Breast epithelium (tissue), 4 donors: ENCODE data around the gene NOVA1. TPM values are rescaled to one million over a fixed set of nuclear protein-coding genes. Genes with fewer than 3 reads are reported as not detected.
A peak's percentile ranks its signal among the peaks of the same experiment; 100 is the strongest.

Experiments
- DNase-seq, 2 donors: peaks; one replicate each; pipeline ENCODE4 v3.0.0-alpha.2; 2019; ENCODE audit warnings: low spot score in 2 of 2
- H3K27ac ChIP-seq, 2 donors: fragments of 200-600 bp; sonication (generic) in 1 of 2; one replicate each; pipeline ENCODE4 v1.5.1; 2016 to 2019; ENCODE audit warnings: mild to moderate bottlenecking in 1 of 2
- H3K27me3 ChIP-seq, 2 donors: fragments of 200-600 bp; sonication (generic) in 1 of 2; one replicate each; pipeline versions ENCODE4 v1.5.1 to v1.6.0; 2017 to 2019; ENCODE audit warnings: control low read depth in 1 of 2, mild to moderate bottlenecking in 1 of 2
- H3K36me3 ChIP-seq: fragments of 200-600 bp; one replicate; pipeline ENCODE4 v1.5.1; 2019
- H3K4me1 ChIP-seq, 2 donors: fragments of 200-600 bp; sonication (generic); one replicate each; pipeline ENCODE4 v1.5.1; 2016 to 2019; ENCODE audit warnings: control low read depth in 1 of 2
- H3K4me3 ChIP-seq, 3 donors: fragments of 200-600 bp; sonication (generic); 1 replicate in 2 of 3; 2 replicates in 1 of 3; pipeline ENCODE4 v1.5.1; 2016 to 2019; ENCODE audit warnings: mild to moderate bottlenecking in 3 of 3, moderate library complexity in 2 of 3
- H3K9me3 ChIP-seq, 2 donors: fragments of 200-600 bp; sonication (generic) in 1 of 2; one replicate each; pipeline ENCODE4 v1.5.1; 2016 to 2019; ENCODE audit warnings: control low read depth in 1 of 2
- CTCF ChIP-seq, 3 donors: fragments of 450-650 bp; IDR thresholded peaks; one replicate each; pipeline ENCODE4 v1.5.1; 2016 to 2017; ENCODE audit warnings: antibody characterized with exemption in 3 of 3, mild to moderate bottlenecking in 3 of 3, moderate library complexity in 3 of 3
- POLR2A ChIP-seq: fragments of 450-650 bp; IDR thresholded peaks from one replicate; pipeline ENCODE4 v1.6.1; 2016; ENCODE audit warnings: antibody characterized with exemption, mild to moderate bottlenecking, moderate library complexity
- POLR2AphosphoS5 ChIP-seq, 3 donors: sonication (generic); formaldehyde crosslinking; IDR thresholded peaks; one replicate each; pipeline ENCODE4 v1.6.1; 2017; ENCODE audit warnings: antibody characterized with exemption in 3 of 3
- intact Hi-C: fragments of 100-400 bp; cut with DNase I; formaldehyde crosslinking; loops from one replicate; pipeline ENCODE4 v1.15.1; 2023; ENCODE audit warnings: low total_unique reads
- total RNA-seq, 3 donors: library from RNA; depleted of rRNA; stranded (reverse); fragments of >200 nt; gene quantifications; one replicate each; pipeline ENCODE4 v1.1.0, GENCODE V29; 2016

Gene NOVA1
- total RNA-seq, 3 donors from 2014 or later = 58.9 to 72.0 (median 59.0) TPM

GRCh38 chr14:26602902-26603301, 5.1 kb upstream of the NOVA1 start:
- no peak for DNase-seq
- H3K36me3 ChIP-seq = no peaks in the 10 kb centered on the region
- no peak for TF ChIP-seq POLR2A
- no peaks in the 10 kb centered on the region for H3K4me1 ChIP-seq
- no peak overlapping the region for H3K4me3 ChIP-seq
- no peak overlapping the region for H3K27ac ChIP-seq
- no peaks in the 10 kb centered on the region for H3K27me3 ChIP-seq
- intact Hi-C loops = no loop called here
- H3K9me3 ChIP-seq = no peaks in the 10 kb centered on the region

- Histone ChIP-seq H3K36me3 (no peaks in the 10 kb centered on the region), H3K27me3 (no peaks in the 10 kb centered on the region), H3K4me3 (no peak overlapping the region), H3K4me1 (no peaks in the 10 kb centered on the region), H3K27ac (no peak overlapping the region), H3K9me3 (no peaks in the 10 kb centered on the region)
- TF ChIP-seq CTCF (IDR thresholded peaks at IDR 0.05) = no peak
- no peak for TF ChIP-seq POLR2A
- TF ChIP-seq POLR2AphosphoS5 (IDR thresholded peaks at IDR 0.05) = no peak
- intact Hi-C loops = no loop called here
- no peak for DNase-seq
Measured at GRCh38 chr14:26601856-26602255, 4.0 kb upstream of the NOVA1 start.

- intact Hi-C loops = no loop called here
- H3K9me3 ChIP-seq = no peaks in the 10 kb centered on the region
- TF ChIP-seq CTCF (IDR thresholded peaks at IDR 0.05) = no peak
- no peak for TF ChIP-seq POLR2A
- TF ChIP-seq POLR2AphosphoS5 (IDR thresholded peaks at IDR 0.05) = no peak
- H3K4me1 ChIP-seq = no peaks in the 10 kb centered on the region
- no peaks in the 10 kb centered on the region for H3K27me3 ChIP-seq
- peak overlapping the region; percentile 68 to 91 (median 78) for H3K4me3 ChIP-seq
- H3K27ac ChIP-seq = peak overlapping the region; percentile 84 to 97
- no peaks in the 10 kb centered on the region for H3K36me3 ChIP-seq
- DNase-seq = no peak
Measured at GRCh38 chr14:26599291-26599690, 1.5 kb upstream of the NOVA1 start.

- Histone ChIP-seq H3K4me3 (peak overlapping the region; percentile 68 to 91 (median 78)), H3K9me3 (no peaks in the 10 kb centered on the region), H3K36me3 (no peaks in the 10 kb centered on the region), H3K27me3 (no peaks in the 10 kb centered on the region), H3K4me1 (no peaks in the 10 kb centered on the region), H3K27ac (peak overlapping the region; percentile 84 to 97)
- intact Hi-C loops = no loop called here
- TF ChIP-seq POLR2A = no peak
- no peak for TF ChIP-seq CTCF (IDR thresholded peaks at IDR 0.05)
- no peak for TF ChIP-seq POLR2AphosphoS5 (IDR thresholded peaks at IDR 0.05)
- no peak for DNase-seq
Measured at GRCh38 chr14:26598672-26599131, 869 bp upstream of the NOVA1 start.

GRCh38 chr14:26598081-26598671, 343 bp upstream of the NOVA1 start:
- H3K27me3 ChIP-seq = no peaks in the 10 kb centered on the region
- peak overlapping the region; percentile 68 to 91 (median 78) for H3K4me3 ChIP-seq
- H3K4me1 ChIP-seq = no peaks in the 10 kb centered on the region
- TF ChIP-seq CTCF (IDR thresholded peaks at IDR 0.05) (no peak), POLR2A (no peak), POLR2AphosphoS5 (IDR thresholded peaks at IDR 0.05) (no peak)
- H3K36me3 ChIP-seq = no peaks in the 10 kb centered on the region
- intact Hi-C loops = no loop called here
- peak; percentile 66 to 81 for DNase-seq
- no peaks in the 10 kb centered on the region for H3K9me3 ChIP-seq
- peak overlapping the region; percentile 84 to 97 for H3K27ac ChIP-seq
